Testis (tissue), 2 donors: ENCODE data around the gene C15orf62.

Experiments used
- POLR2A ChIP-seq: fragments of 450-650 bp; IDR thresholded peaks from one replicate; pipeline ENCODE4 v1.6.1; 2017; ENCODE audit warnings: antibody characterized with exemption, mild to moderate bottlenecking, moderate library complexity
- TF ChIP-seq, protein P1 (sequence below), 3 experiments: fragments of 450-650 bp in 2 of 3; fragments of 200-600 bp in 1 of 3; sonication (generic) in 1 of 3; IDR thresholded peaks; one replicate each; pipeline ENCODE4 v1.5.1; 2016 to 2019; ENCODE audit warnings: antibody characterized with exemption in 3 of 3, mild to moderate bottlenecking in 2 of 3, moderate library complexity in 1 of 3

DNA sequence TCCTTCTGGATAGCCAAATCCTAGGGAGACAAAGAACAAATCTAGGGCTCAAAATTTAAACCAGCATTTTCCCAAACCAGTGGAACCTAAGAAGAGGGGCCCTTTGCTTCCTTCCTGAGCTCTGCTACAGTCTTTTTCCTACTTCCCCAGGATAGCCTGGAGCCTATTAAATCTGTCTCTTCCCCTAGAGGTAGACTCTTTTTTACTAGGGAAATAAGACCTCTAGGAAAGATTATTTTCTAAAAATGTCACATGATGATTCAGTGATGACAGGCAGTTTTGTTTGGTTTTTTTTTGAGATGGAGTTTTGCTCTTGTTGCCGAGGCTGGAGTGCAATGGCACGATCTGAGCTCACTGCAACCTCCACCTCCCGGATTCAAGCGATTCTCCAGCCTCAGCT is 33.2 kb upstream of the C15orf62 start:
- TF ChIP-seq, protein P1, sequence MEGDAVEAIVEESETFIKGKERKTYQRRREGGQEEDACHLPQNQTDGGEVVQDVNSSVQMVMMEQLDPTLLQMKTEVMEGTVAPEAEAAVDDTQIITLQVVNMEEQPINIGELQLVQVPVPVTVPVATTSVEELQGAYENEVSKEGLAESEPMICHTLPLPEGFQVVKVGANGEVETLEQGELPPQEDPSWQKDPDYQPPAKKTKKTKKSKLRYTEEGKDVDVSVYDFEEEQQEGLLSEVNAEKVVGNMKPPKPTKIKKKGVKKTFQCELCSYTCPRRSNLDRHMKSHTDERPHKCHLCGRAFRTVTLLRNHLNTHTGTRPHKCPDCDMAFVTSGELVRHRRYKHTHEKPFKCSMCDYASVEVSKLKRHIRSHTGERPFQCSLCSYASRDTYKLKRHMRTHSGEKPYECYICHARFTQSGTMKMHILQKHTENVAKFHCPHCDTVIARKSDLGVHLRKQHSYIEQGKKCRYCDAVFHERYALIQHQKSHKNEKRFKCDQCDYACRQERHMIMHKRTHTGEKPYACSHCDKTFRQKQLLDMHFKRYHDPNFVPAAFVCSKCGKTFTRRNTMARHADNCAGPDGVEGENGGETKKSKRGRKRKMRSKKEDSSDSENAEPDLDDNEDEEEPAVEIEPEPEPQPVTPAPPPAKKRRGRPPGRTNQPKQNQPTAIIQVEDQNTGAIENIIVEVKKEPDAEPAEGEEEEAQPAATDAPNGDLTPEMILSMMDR (IDR thresholded peaks at IDR 0.05) = no peak
- no peak for TF ChIP-seq POLR2A
